Spleen (tissue), 7 donors: Measurements from ENCODE around the gene TUBGCP2.

Source experiments
- CTCF ChIP-seq, 11 experiments: fragments of 200-600 bp in 7 of 11; fragments of 450-650 bp in 4 of 11; sonication (generic) in 4 of 11; IDR thresholded peaks in 8 of 11; conservative IDR thresholded peaks in 3 of 11; 1 replicate in 7 of 11; 2 replicates in 4 of 11; pipeline versions ENCODE4 v1.4.0 to v1.8.0; 2016 to 2021; ENCODE audit warnings: antibody characterized with exemption in 11 of 11, inconsistent platforms in 4 of 11, mild to moderate bottlenecking in 1 of 11
- POLR2A ChIP-seq, 3 donors: fragments of 450-650 bp; IDR thresholded peaks; one replicate each; pipeline ENCODE4 v1.5.1; 2017; ENCODE audit warnings: antibody characterized with exemption in 3 of 3, mild to moderate bottlenecking in 1 of 3
- POLR2AphosphoS5 ChIP-seq, 3 donors: sonication (generic); formaldehyde crosslinking; IDR thresholded peaks; one replicate each; pipeline ENCODE4 v1.5.1; 2017; ENCODE audit warnings: antibody characterized with exemption in 3 of 3
- donor health status: DM: no; HTN: no; CAD: no; lungs with moderate emphysema.
- donor health status: DM: no; HTN: no; CAD: no.
- donor health status: DM: no; HTN: no; CAD: no.

GRCh38 chr10:133299738-133300137, 8.9 kb downstream of the TUBGCP2 start:
- TF ChIP-seq CTCF (IDR thresholded peaks at IDR 0.05 in 8 of 11, conservative IDR thresholded peaks at IDR 0.05 in 3 of 11) (no peak), POLR2A (IDR thresholded peaks at IDR 0.05) (no peak), POLR2AphosphoS5 (IDR thresholded peaks at IDR 0.05) (no peak)
